GM19467 (cell line): ENCODE results near the gene UBR2.
"Not testable (repeated sequence)": the region's sequence is repeated elsewhere in the genome, so short reads cannot be mapped to it uniquely, and the experiment has no call there.

Experiments used
- ATAC-seq: cut with Tn5 transposase; IDR thresholded peaks from one replicate; pipeline ENCODE4 v1.9.1; 2021; ENCODE audit warnings: mild to moderate bottlenecking, moderate library complexity; ENCODE audit not compliant: unreplicated experiment

Gene UBR2

DNA sequence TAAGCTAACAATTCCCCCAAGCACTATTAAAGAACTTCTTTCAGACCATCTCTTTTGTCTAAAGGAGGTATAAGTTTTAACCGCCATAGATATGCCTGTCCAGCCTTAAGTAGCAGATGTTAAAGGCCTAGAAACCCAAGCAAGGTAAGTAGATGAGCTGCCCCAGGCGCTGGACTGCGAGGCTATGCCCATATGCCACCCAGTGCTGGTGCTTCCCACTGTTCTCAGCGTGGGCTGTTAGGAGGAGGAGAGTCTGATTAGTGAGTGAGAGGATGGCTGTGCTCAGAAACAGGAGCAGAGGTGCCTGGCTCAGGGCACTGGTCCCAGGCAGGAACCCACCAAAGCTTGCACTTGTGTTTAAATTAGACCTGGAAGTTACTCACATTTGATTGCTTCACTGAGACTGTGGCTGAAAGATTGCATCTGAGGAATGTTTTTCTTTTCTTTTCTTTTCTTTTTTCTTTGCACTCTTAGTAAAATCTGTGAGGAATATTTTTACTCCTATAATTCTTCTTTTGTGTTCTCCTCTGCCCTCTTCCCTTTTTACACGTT lies 126.4 kb downstream of the UBR2 start:
- ATAC-seq = no peak

DNA sequence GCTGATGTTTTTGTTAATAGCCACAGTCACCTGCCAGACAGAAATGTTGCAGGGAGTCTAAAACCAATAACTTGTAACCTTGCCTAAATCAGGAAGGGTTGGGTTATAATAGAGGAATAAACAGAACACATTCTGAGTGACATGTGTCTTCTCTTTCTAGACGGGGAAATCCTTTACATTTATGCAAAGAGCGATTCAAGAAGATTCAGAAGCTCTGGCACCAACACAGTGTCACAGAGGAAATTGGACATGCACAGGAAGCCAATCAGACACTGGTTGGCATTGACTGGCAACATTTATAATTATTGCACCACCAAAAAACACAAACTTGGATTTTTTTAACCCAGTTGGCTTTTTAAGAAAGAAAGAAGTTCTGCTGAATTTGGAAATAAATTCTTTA lies 127.0 kb downstream of the UBR2 start:
- no peak for ATAC-seq

DNA sequence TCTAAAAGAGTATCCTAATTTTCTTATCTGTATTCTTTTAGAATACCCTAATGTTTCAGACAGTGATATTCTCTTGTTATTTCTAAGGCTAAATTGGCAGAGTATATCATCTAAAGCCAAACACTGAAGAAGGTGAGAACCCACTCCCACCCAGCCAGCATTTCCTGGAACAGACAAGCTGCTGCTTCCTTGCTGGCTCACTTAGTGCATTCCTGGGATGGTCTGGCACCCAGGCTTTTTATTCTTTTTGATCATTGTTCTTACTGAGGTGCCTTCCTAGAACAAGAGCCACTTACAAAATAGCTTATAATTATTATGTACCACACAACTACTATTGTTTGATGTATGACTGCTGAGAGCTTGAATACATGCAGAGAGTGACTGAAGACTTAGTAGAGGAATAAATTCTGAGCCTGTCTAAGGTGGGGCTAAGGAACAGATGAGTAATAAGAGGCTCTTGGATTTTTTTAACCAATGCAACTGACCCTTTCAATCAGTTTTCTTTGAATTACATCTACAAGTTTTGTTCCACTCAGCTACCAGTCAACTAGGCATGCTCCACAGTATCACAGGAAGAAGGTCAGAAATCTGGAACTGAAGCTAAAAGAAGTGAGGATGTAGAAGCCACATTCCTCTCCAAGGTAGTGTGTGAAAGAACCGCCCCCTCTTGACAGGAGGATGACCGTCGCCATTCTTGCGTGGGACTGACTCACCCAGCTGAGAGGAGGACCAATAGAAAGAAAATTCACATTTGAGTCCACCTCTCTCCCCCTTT lies 128.5 kb downstream of the UBR2 start:
- ATAC-seq = no peak

DNA sequence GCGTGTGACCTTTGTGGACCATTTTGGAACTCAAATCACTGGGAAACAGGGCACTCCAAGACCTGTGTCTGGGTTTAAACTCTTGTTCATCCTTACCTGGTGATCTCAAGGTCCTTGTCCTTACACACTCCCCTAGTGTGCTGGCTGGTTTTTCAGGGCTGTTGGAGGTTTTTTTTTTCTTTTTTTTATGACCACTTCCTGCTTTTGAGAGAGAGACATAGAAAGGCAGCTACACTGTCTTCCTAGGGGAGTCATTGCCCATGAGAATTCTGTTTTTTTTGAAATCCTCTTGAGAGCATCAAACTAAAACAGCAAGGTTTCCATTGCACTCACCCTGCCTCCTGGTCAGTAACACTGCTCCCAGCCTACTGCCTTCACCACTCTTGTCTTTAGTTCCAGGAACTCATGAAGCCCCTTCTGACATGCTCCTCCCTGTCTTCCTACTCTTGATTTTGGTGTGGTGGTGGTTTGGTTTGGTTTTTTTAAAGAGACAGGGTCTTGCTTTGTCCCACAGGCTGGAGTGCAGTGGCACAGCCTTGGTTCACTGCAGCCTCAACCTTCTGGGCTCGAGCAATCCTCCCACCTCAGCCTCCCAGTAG lies 130.0 kb downstream of the UBR2 start:
- ATAC-seq = no peak

- ATAC-seq = no peak
These were observed 130.8 kb downstream of the UBR2 start for GRCh38 chr6:42694586-42694985.

DNA sequence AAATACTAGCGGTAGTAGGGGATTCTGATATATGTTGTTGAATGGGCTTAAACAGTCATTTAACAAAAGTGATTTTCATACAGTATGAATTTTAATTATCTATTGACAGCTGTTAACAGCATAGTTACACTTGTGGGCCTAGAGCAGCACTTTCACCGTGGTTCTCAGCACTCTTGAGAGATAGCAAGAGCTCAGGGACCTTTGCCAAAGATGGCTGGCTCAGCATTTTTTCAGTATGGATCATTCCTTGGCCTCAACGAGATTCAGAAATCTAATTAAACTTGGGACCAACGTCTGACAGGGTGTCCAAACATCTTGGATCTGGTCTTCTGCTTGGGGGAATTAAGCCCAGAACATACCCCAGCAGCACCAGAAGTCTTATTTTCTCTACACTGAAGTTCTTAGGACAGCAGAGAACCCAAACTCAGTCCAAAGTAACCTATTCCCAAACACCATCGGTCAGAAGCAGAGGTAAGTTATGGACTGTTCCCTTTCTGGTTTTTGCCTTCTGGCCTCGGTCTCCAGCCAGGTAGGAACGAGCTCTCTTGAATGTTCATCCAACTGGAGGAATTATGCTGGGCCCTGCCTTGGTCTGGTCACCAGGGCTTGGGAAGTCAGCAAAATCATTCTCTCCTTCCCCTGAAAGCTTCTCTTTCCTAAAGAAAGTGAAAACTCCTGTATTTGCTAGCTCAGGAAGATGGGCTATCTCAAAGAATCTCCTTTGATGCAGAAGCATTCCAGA lies 132.9 kb downstream of the UBR2 start:
- ATAC-seq = no peak

GRCh38 chr6:42697268-42697655 lies 133.4 kb downstream of the UBR2 start:
- ATAC-seq = no peak

- no peak for ATAC-seq
These were observed 134.4 kb downstream of the UBR2 start for GRCh38 chr6:42698217-42698616.

DNA sequence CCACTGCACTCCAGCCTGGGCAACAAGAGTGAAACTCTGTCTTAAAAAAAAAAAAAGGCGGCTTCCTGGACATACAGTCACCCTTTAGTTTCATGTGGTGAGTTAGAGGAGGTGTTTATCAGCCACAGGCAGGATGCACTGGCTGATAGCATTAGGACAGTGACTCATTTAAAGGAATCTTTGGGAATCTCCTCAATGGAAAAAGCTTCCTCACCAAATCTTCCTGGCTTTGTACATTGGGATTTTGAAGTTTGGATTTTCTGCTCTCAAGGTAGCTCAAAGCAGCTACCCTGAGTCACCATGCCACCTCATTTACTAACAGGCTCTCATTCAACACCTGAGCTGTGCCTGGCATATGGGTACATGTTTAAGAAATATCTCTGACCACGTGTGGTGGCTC lies 138.4 kb downstream of the UBR2 start:
- ATAC-seq = no peak

- not testable (repeated sequence) for ATAC-seq
These were observed 139.0 kb downstream of the UBR2 start for GRCh38 chr6:42702786-42703185.

GRCh38 chr6:42704251-42704936 lies 140.6 kb downstream of the UBR2 start:
- no peak for ATAC-seq

- ATAC-seq = no peak
These were observed 141.1 kb downstream of the UBR2 start for GRCh38 chr6:42704937-42705374.

DNA sequence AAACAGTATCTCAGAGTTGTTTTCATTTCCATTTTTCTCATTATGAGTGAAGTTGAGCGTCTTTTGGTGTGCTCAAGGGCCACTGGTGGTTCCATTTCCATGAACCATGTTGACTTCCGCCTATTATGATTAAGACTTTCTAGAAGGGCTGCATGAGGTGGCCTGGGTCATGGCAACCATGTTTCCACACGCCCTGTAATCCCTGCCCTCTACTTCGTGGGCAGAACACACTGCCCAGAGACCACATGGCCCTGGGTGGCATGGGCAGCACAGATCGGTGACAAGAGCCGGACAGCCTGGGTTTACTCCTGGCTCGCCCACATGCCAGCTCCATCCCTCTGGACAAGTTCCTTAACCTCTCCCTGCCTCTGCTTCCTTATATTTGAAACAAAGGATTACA lies 143.8 kb downstream of the UBR2 start:
- ATAC-seq = no peak

GRCh38 chr6:42708096-42708495 lies 144.3 kb downstream of the UBR2 start:
- ATAC-seq = no peak

DNA sequence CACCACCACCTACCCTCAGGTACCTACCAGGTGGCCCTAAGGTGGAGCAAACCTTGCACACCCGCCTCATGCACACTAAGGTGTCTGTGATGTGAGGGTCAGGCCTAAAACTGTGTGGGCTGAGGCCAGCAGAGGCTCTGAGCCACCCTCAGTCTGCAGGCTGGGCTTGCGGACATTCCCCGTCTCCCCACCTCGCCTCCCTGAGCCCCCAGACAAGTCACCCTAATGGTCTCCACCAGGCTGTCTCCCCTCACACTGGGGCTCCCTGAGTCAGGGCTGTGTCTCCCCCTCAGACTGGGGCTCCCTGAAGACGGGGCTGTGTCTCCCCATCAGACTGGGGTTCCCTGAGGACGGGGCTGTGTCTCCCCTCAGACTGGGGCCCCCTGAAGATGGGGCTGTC lies 146.0 kb downstream of the UBR2 start:
- ATAC-seq = no peak

GRCh38 chr6:42710316-42710715 lies 146.5 kb downstream of the UBR2 start:
- no peak for ATAC-seq

GRCh38 chr6:42711930-42712329 lies 148.1 kb downstream of the UBR2 start:
- ATAC-seq = no peak

- no peak for ATAC-seq
These were observed 150.4 kb downstream of the UBR2 start for GRCh38 chr6:42714098-42714761.

GRCh38 chr6:42715871-42716270 lies 152.0 kb downstream of the UBR2 start:
- no peak for ATAC-seq

GRCh38 chr6:42720739-42721138 lies 156.9 kb downstream of the UBR2 start:
- no peak for ATAC-seq

- no peak for ATAC-seq
These were observed 158.7 kb downstream of the UBR2 start, which contains the start of gene PRPH2 for GRCh38 chr6:42722497-42722896. Gene PRPH2, minus strand, starts transcription at chr6:42722597. Its CDS starts 263 bp downstream, at chr6:42722334.
